NCI-H2029 (cell line): ENCODE measurements around the gene CAPRIN1.

Experiments used
- DNase-seq: peaks from one replicate; lab custom pipeline; 2025; lab: John Stamatoyannopoulos, UW

The CAPRIN1 gene

GRCh38 chr11:34051349-34052035 lies at the start of gene CAPRIN1:
Gene CAPRIN1 (plus strand): TSS chr11:34051731. CDS start chr11:34052421, 690 bp downstream.
- DNase-seq = peak; percentile 71

- no peak for DNase-seq
These were observed 49.1 kb upstream of the CAPRIN1 start for GRCh38 chr11:34002420-34002819.

GRCh38 chr11:34004236-34004635 lies 47.3 kb upstream of the CAPRIN1 start:
- no peak for DNase-seq

- no peak for DNase-seq
These were observed 44.7 kb upstream of the CAPRIN1 start for GRCh38 chr11:34006876-34007275.

- no peak for DNase-seq
These were observed 38.8 kb upstream of the CAPRIN1 start for GRCh38 chr11:34012734-34013133.

GRCh38 chr11:34013898-34014571 lies 37.5 kb upstream of the CAPRIN1 start:
- no peak for DNase-seq

- DNase-seq = no peak
These were observed 29.4 kb upstream of the CAPRIN1 start for GRCh38 chr11:34021977-34022735.

GRCh38 chr11:34026432-34026831 lies 25.1 kb upstream of the CAPRIN1 start:
- no peak for DNase-seq

GRCh38 chr11:34027516-34028408 lies 23.8 kb upstream of the CAPRIN1 start:
- DNase-seq = peak; percentile 47

GRCh38 chr11:34028425-34028824 lies 23.1 kb upstream of the CAPRIN1 start:
- no peak for DNase-seq

- no peak for DNase-seq
These were observed 22.4 kb upstream of the CAPRIN1 start for GRCh38 chr11:34029176-34029575.

- DNase-seq = no peak
These were observed 21.1 kb upstream of the CAPRIN1 start for GRCh38 chr11:34030382-34030781.

GRCh38 chr11:34033399-34033798 lies 18.1 kb upstream of the CAPRIN1 start:
- DNase-seq = no peak

- DNase-seq = no peak
These were observed 17.5 kb upstream of the CAPRIN1 start for GRCh38 chr11:34034053-34034452.

- no peak for DNase-seq
These were observed 15.1 kb upstream of the CAPRIN1 start for GRCh38 chr11:34036456-34036855.

- DNase-seq = no peak
These were observed 14.5 kb upstream of the CAPRIN1 start for GRCh38 chr11:34037016-34037415.

- no peak for DNase-seq
These were observed 11.0 kb upstream of the CAPRIN1 start for GRCh38 chr11:34040571-34040970.

GRCh38 chr11:34044664-34045485 lies 6.7 kb upstream of the CAPRIN1 start:
- DNase-seq = no peak

- no peak for DNase-seq
These were observed 2.5 kb upstream of the CAPRIN1 start for GRCh38 chr11:34049028-34049427.

- no peak for DNase-seq
These were observed 766 bp upstream of the CAPRIN1 start for GRCh38 chr11:34050581-34051348.
